Measurements from ENCODE around the gene PLS3. TPM values are rescaled to one million over a fixed set of nuclear protein-coding genes. Genes with fewer than 3 reads are reported as not detected.

The PLS3 gene
- total and polyA plus RNA-seq, 2 of the 4 experiments (the other 2 are of a cell fraction): 158 to 252 TPM

DNA sequence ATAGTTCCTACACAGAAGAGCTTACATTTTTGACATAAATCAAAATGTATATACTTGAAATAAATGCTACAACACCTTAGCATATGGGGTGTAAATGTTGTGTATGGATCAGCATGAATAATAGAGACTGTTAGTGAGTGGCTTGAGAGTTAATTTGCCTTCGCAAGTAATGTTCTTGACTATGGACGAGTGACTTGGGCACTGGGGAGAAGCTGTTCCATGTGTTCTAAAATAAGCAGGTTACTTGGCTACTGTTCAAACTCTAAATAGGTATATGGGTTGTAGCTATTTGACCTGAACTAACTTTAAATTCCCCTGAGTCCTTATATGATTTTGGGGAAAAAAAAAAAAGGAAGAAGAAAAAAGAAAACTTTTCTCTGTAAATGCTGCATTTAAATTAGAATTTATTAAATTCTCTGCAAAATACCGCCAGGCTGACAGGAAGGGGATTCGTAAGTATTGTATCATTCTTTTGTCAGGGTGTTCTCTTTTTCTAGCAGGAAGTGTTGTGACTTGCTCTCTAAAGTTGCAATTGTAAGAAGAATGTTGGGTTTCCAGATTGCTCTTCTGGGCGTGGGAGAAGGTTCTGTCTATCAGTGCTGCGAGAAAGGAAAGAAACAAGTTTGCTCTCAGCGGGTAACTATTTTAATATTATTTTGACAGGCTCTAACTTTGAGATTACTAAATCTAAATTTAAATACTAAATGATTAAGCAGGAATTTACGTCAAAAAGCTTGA is 32.2 kb downstream of the PLS3 start:
- Histone ChIP-seq H4K5ac (ENCODE audit: low read depth, low read length) (no peak overlapping the region), H4K8ac (ENCODE audit: low read depth in 2 of 2, low read length in 2 of 2) (no peak overlapping the region; a peak in 1 of 4 replicates), H3K4me1 (ENCODE audit: control insufficient read depth, insufficient read depth, low read length) (peaks cover 11% of the 10 kb centered on the region; the same call in 1 of the 2 replicates), H3K23ac (ENCODE audit: low read depth, low read length) (peak overlapping the region; percentile 74), H2BK120ac (ENCODE audit: low read depth, low read length) (peak overlapping the region; percentile 27; the same call in 1 of the 2 replicates), H2BK5ac (ENCODE audit: low read depth, low read length, poor library complexity, severe bottlenecking) (peak overlapping the region; percentile 51), H2BK20ac (ENCODE audit: low read depth, low read length) (peak overlapping the region; percentile 78), H3K9me1 (ENCODE audit: insufficient read depth, low read length) (no peaks in the 10 kb centered on the region), H3K9ac (ENCODE audit: low read depth, low read length) (peak overlapping the region; percentile 36; the same call in 1 of the 2 replicates), H2AFZ (replicated peaks; ENCODE audit: low read length, poor library complexity) (no peak overlapping the region), H3K18ac (ENCODE audit: low read depth, low read length) (no peak overlapping the region; the same call in 1 of the 2 replicates), H3K79me1 (ENCODE audit: low read depth in 1 of 2, low read length in 2 of 2) (0 out of 4 replicates have a peak, but pooled peaks cover 0 to 4% of the 10 kb centered on the region in 2 experiments), H3K4me2 (ENCODE audit: low read depth, low read length) (peak overlapping the region; percentile 78), H2BK15ac (ENCODE audit: low read depth, low read length) (no peak overlapping the region), H3K4me3 (ENCODE audit: insufficient read depth, low read depth, low read length) (peak overlapping the region; percentile 13; the same call in 1 of the 2 replicates), H3K27me3 (ENCODE audit: control insufficient read depth, insufficient read depth, low read length) (peaks cover 7% of the 10 kb centered on the region), H3K9me3 (ENCODE audit: control insufficient read depth, insufficient read depth, low read length) (no peaks in the 10 kb centered on the region), H3K27ac (ENCODE audit: insufficient read depth, low read length) (no peak overlapping the region), H4K20me1 (ENCODE audit: insufficient read depth, low read length) (no peaks in the 10 kb centered on the region; the same call in 1 of the 2 replicates), H3K56ac (ENCODE audit: extremely low read depth, insufficient read depth, low read length) (peak overlapping the region; percentile 22), H3K36me3 (ENCODE audit: control insufficient read depth, insufficient read depth, low read length) (peaks cover 2% of the 10 kb centered on the region; the same call in 1 of the 2 replicates), H2AK5ac (ENCODE audit: low read depth, low read length) (peak overlapping the region; percentile 44; the same call in 1 of the 2 replicates), H3K14ac (replicated peaks; ENCODE audit: low read depth, low read length) (peak overlapping the region; percentile 86; the same call in 1 of the 2 replicates), H4K91ac (ENCODE audit: insufficient read depth, low read depth, low read length) (peak overlapping the region; percentile 23; the same call in 1 of the 2 replicates), H2AK9ac (replicated peaks; ENCODE audit: low read depth, low read length, poor library complexity) (no peak overlapping the region), H3K4ac (ENCODE audit: low read depth, low read length) (peak overlapping the region; percentile 53; the same call in 1 of the 2 replicates)
- intact Hi-C loops (cut with micrococcal nuclease) (no loop called here), in situ Hi-C loops (cut with MboI; ENCODE audit: low sequenced_read_pairs) (no loop called here), dilution Hi-C loops (cut with HindIII; ENCODE audit: low sequenced_read_pairs, unreplicated experiment) (no loop called here)
- 0% methylated on average over 1 of the region's 8 CpGs; no CpG with 5 or more reads in 1 of the 2 experiments for WGBS, 2 experiments (ENCODE audit: extremely low coverage in 2 of 2, insufficient read length in 1 of 2)
- BruUV-seq (replicated peaks): no TSS peak
- no peak for ATAC-seq (ENCODE audit: low read depth)
- ChIA-PET POLR2A (ENCODE audit: unreplicated experiment) (no interaction called here), CTCF (no interaction called here)
- DNase-seq: peak; percentile 56
- no peak for TF ChIP-seq RCOR1 (IDR thresholded peaks at IDR 0.05; ENCODE audit: insufficient replicate concordance, low read length)
- peak; percentile 46; the same call in 1 of the 2 replicates for TF ChIP-seq POLR2A (IDR thresholded peaks at IDR 0.05; ENCODE audit: low read depth, low read length)

Measured in IMR-90 (cell line).